NCI-H526 treated with DMSO at 0.1 percent for 48 hours (cell line): ENCODE results near the gene AKR1C1.
"Not testable (repeated sequence)": the region's sequence is repeated elsewhere in the genome, so short reads cannot be mapped to it uniquely, and the experiment has no call there.

Source experiments
- DNase-seq: peaks from one replicate; lab custom pipeline; 2025; lab: John Stamatoyannopoulos, UW

Gene AKR1C1

GRCh38 chr10:5018671-5019277 lies 55.6 kb downstream of the AKR1C1 start:
- not testable (repeated sequence) for DNase-seq

DNA sequence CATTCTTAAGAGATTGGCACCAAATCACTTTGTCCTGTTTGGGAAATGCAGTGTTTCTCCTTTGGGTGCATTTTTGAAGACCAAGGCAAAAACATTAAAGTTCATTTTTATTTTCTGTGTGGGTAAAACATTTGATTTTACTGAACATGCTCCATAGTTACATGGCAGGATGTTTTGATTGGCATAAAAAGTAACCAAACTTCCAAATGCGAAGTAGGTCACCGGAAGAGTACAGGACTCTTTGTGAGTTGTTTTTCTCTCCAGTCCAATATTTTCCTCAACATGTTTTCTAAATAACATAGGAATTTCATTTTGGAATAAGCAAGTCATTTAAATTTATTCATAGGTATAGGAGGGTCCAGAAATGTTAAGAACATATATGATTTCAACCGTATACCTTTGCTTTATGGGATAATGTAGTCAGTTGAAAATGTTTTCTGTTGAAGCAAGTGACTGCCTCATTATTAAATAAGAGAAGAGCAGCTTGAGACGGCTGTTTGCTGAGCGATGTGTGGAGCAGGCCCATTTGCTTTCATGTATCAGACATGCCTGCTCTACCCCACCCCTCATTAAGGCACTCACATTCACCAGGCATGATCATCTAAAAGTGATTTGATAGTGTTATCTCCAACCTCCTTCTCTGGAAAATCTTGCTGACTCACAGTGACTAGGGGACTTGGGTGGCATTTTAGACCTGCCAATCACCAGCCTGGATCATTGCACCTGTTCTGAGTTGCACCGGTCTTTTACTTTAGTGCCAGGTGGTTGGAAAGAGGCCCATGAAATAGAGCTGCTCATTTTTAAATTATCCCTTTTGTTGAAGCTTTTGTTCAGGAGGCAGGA lies 56.8 kb downstream of the AKR1C1 start:
- peak; percentile 22 for DNase-seq

- not testable (repeated sequence) for DNase-seq
These were observed 58.5 kb downstream of the AKR1C1 start for GRCh38 chr10:5021624-5022290.

DNA sequence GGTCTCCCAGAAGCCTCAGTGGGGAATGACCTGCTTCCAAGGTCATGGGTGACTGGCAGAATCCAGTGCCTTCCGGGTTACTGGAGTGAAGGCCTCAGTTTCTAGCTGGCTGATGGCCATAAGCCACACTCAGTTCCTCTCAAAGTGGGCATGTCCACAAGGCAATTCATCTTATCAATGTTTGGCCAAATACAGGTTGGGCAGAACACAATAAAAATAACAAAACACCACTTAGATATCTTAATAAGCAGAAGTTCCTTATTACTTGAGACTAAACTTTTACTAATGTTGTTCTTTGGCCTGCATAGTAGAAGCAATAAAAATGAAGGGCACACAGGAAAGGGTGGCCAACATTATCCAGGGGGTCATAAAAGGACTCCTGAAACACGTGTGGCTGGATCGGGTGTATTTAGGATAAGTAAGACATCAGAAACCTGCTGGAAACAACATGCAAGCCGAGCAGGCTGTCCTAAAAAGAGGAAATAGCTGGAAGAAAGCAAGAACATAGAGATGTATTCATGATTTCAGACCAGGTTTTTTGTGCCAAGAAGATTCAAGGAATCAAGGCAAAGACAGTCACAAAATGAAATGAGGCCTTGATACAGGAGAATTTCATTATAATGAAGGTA lies 60.1 kb downstream of the AKR1C1 start:
- no peak for DNase-seq

GRCh38 chr10:5025461-5025881 lies 62.3 kb downstream of the AKR1C1 start:
- not testable (repeated sequence) for DNase-seq

- DNase-seq, result no peak
These were observed 67.8 kb downstream of the AKR1C1 start for GRCh38 chr10:5030989-5031388.

DNA sequence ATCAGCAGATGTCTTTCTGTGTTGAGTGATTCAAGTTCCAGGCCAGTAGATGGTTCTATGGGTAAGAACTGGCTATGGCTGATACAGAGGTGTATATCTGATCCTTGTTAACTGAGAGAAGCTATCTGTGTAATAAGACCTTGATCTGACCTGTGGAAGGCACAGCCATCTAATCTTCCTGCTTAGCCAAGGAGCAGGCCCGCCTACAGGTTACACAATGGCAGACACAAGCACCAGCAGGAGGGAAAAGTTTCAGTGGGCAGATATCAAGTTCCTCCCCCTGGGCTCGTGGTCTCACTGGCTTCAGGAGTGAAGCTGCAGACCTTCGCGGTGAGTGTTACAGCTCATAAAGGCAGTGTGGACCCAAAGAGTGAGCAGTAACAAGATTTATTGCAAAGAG lies 68.4 kb downstream of the AKR1C1 start:
- not testable (repeated sequence) for DNase-seq

- not testable (repeated sequence) for DNase-seq
These were observed 69.2 kb downstream of the AKR1C1 start for GRCh38 chr10:5032444-5032843.
